K562 (cell line): Measurements from ENCODE around the gene TMEM89. TPM values are rescaled to one million over a fixed set of nuclear protein-coding genes. Genes with fewer than 3 reads are reported as not detected.

ENCODE experiments used
- DEAF1 ChIP-seq: fragments of 450-650 bp; formaldehyde crosslinking; IDR thresholded peaks from 2 replicates; pipeline ENCODE4 v1.4.0; 2020; ENCODE audit warnings: mild to moderate bottlenecking, moderate library complexity
- ELF4 ChIP-seq: fragments of 450-650 bp; formaldehyde crosslinking; IDR thresholded peaks from 2 replicates; pipeline ENCODE4 v1.4.0; 2022; ENCODE audit warnings: missing genetic modification characterization
- HCFC1 ChIP-seq: IDR thresholded peaks from 2 replicates; pipeline ENCODE4 v1.6.1; 2012; ENCODE audit warnings: low read depth, low read length, improper control_type of control experiment
- HDAC6 ChIP-seq: IDR thresholded peaks from 2 replicates; pipeline ENCODE4 v1.6.1; 2012; ENCODE audit warnings: low read depth, mild to moderate bottlenecking, control low read depth, inconsistent platforms, low read length, moderate library complexity
- SREBF2 ChIP-seq: sonication (generic); formaldehyde crosslinking; IDR thresholded peaks from 2 replicates; pipeline ENCODE4 v1.4.0; 2020; ENCODE audit warnings: mild to moderate bottlenecking, missing genetic modification reagents
- ZFX ChIP-seq: sonication (generic); formaldehyde crosslinking; IDR thresholded peaks from 2 replicates; pipeline ENCODE4 v1.8.0; 2022; ENCODE audit warnings: mild to moderate bottlenecking, missing genetic modification reagents, moderate library complexity
- ZHX1 ChIP-seq: fragments of 150-350 bp; conservative IDR thresholded peaks from 2 replicates; pipeline ENCODE4 v1.6.1; 2014; ENCODE audit warnings: low read length
- polyA plus RNA-seq, 8 experiments: library from polyadenylated mRNA; depleted of rRNA in 4 of 8; stranded (reverse) in 5 of 8; unstranded in 3 of 8; fragments of >200 nt; fragmentation: Nextera tagmentation in 2 of 8; fragmentation: Illumina TruSeq in 1 of 8; extraction: Ambion mirVana in 2 of 8; extraction: Trizol in 1 of 8; gene quantifications; 2 replicates each; pipeline versions ENCODE4 v1.2.1 to v1.2.3, GENCODE V29; 2011 to 2014; ENCODE audit warnings: inconsistent platforms in 1 of 8, missing spikeins in 1 of 8
- total RNA-seq, 7 experiments: library from RNA; depleted of rRNA in 6 of 7; stranded (reverse); fragments of >200 nt in 6 of 7; fragmentation: Illumina TruSeq in 2 of 7; extraction: Trizol in 2 of 7; gene quantifications; 2 replicates each; pipeline versions ENCODE4 v1.2.1 to v1.2.3, GENCODE V29; 2011 to 2021; ENCODE audit warnings: low replicate concordance in 1 of 7

Gene TMEM89
- total and polyA plus RNA-seq, 9 of the 15 experiments (the other 6 are each of a cell fraction or from before 2014, with no cell fraction given) = not detected

GRCh38 chr3:48599077-48599501, 22.5 kb downstream of the TMEM89 start (continued):
- TF ChIP-seq HDAC6 (no peak), ELF4 (CRISPR knock-in tag) (no peak), HCFC1 (no peak), ZFX (CRISPR knock-in tag) (no peak), DEAF1 (CRISPR knock-in tag) (no peak), ZHX1 (no peak), SREBF2 (CRISPR knock-in tag) (no peak)
- TF ChIP-seq, all 486 proteins: peak for 0
